Endodermal cell (in vitro differentiated cells): Measurements from ENCODE around the gene LMX1B. TPM values are rescaled to one million over a fixed set of nuclear protein-coding genes. Genes with fewer than 3 reads are reported as not detected.

Experiments used
- DNase-seq: peaks from one replicate; pipeline ENCODE4 v3.0.0-alpha.2; 2017
- H3K27ac ChIP-seq: 2 replicates; pipeline ENCODE4 v1.5.1; 2013; ENCODE audit warnings: mild to moderate bottlenecking, low read depth, low read length, moderate library complexity
- H3K27me3 ChIP-seq: 2 replicates; pipeline ENCODE4 v1.6.1; 2013; ENCODE audit warnings: mild to moderate bottlenecking, low read length, moderate library complexity; ENCODE audit not compliant: insufficient read depth, control insufficient read depth, poor library complexity, severe bottlenecking
- H3K36me3 ChIP-seq: 2 replicates; pipeline ENCODE4 v1.7.0; 2013; ENCODE audit warnings: mild to moderate bottlenecking, low read length, moderate library complexity; ENCODE audit not compliant: control insufficient read depth, insufficient read depth
- H3K4me1 ChIP-seq: one replicate; pipeline ENCODE4 v1.7.0; 2013; ENCODE audit warnings: low read length; ENCODE audit not compliant: control insufficient read depth, insufficient read depth
- H3K4me3 ChIP-seq: 2 replicates; pipeline ENCODE4 v1.5.1; 2013; ENCODE audit warnings: mild to moderate bottlenecking, low read length, moderate library complexity
- H3K9ac ChIP-seq: 2 replicates; pipeline ENCODE4 v1.6.1; 2013; ENCODE audit warnings: mild to moderate bottlenecking, low read length, moderate library complexity; ENCODE audit not compliant: poor library complexity, severe bottlenecking; ENCODE audit errors: extremely low read depth
- H3K9me3 ChIP-seq: 2 replicates; pipeline ENCODE4 v1.6.1; 2013; ENCODE audit warnings: mild to moderate bottlenecking, low read length, moderate library complexity; ENCODE audit not compliant: control insufficient read depth
- H3K27ac Mint-ChIP-seq: 2 replicates; pipeline ENCODE4 v1.8.0; 2020; ENCODE audit warnings: mixed read lengths
- H3K27me3 Mint-ChIP-seq: 2 replicates; pipeline ENCODE4 v1.8.0; 2021; ENCODE audit warnings: mild to moderate bottlenecking, mixed read lengths; ENCODE audit not compliant: insufficient read depth
- H3K36me3 Mint-ChIP-seq: 2 replicates; pipeline ENCODE4 v1.8.0; 2020; ENCODE audit warnings: low read depth, mixed read lengths
- H3K4me1 Mint-ChIP-seq: 2 replicates; pipeline ENCODE4 v1.8.0; 2020; ENCODE audit warnings: mixed read lengths
- H3K4me3 Mint-ChIP-seq: 2 replicates; pipeline ENCODE4 v1.8.0; 2020; ENCODE audit warnings: mild to moderate bottlenecking, moderate library complexity, mixed read lengths
- H3K9me3 Mint-ChIP-seq: 2 replicates; pipeline ENCODE4 v1.8.0; 2020; ENCODE audit warnings: mild to moderate bottlenecking, mixed read lengths
- WGBS, 2 experiments: methylation state at CpG; one replicate each; pipeline versions ENCODE4 v1.1.5 to v1.1.7; 2013; ENCODE audit warnings: missing lambda C conversion rate in 2 of 2, mixed read lengths in 1 of 2; ENCODE audit not compliant: insufficient coverage in 1 of 2, insufficient read length in 1 of 2; 5-methylcytosine and 5-hydroxymethylcytosine counted together
- total RNA-seq, 2 donors: library from RNA; stranded (reverse); fragmentation: NEBNext Ultra II Directional in 1 of 2; extraction: Animal tissue kit (Norgen Biotek cat#: 25700) in 1 of 2; gene quantifications; 2 replicates in 1 of 2; 3 replicates in 1 of 2; pipeline ENCODE4 v1.2.1, GENCODE V29; 2021
- TF ChIP-seq, protein P1 (sequence below): fragments of 200-600 bp; sonication (generic); conservative IDR thresholded peaks from 2 replicates; pipeline ENCODE4 v1.5.0; 2021; ENCODE audit warnings: antibody characterized with exemption, mild to moderate bottlenecking

Gene LMX1B
- total RNA-seq, 2 donors from 2014 or later: 11.1 to 11.4 TPM

DNA sequence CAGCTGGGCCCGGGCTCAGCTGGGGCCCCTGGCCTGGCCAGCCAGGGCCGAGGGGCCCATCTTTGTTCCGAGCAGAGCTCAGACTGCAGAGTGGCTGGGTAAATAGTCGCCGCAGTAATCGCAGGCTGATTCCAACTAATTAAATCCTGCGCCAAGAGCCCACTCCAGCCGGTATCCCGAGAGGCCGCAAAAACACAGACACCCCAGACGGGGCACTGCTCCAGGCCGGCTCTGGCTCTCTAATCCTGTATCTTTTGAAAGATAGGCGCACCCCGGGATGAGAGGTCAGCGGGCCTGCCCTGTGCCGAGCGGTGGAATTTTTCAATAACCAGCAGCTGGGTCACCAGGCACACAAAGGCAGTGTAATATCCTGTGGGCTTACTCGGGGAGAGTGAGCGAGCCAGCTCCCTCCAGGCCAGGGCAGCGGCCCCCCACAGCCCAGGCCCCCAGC, 57.7 kb downstream of the LMX1B start:
- DNase-seq: no peak
- 60 to 71% methylated on average over 11 to 20 of the region's 20 CpGs for WGBS, 2 experiments

DNA sequence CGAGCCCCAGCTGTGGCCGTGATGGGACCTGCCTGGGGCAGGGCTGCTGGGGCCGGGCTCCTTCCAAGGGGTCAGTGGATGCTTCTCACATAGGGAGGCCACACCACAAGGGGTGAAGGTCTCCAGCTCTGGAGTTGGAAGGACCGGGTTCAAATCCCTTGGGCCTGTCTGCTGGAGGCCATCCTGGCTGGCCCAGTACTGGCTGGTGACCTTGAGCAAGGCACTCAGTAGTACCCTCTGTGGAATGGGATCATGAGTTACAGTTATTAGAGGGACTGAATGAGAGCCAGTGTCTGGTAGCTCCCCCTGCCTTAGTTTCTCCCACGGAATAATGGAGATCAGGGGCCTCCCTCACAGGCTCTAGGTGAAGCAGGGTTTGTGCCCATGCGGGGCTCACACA, 58.3 kb downstream of the LMX1B start:
- peaks cover 27% of the 10 kb centered on the region for H3K4me1 Mint-ChIP-seq
- TF ChIP-seq, protein P1, sequence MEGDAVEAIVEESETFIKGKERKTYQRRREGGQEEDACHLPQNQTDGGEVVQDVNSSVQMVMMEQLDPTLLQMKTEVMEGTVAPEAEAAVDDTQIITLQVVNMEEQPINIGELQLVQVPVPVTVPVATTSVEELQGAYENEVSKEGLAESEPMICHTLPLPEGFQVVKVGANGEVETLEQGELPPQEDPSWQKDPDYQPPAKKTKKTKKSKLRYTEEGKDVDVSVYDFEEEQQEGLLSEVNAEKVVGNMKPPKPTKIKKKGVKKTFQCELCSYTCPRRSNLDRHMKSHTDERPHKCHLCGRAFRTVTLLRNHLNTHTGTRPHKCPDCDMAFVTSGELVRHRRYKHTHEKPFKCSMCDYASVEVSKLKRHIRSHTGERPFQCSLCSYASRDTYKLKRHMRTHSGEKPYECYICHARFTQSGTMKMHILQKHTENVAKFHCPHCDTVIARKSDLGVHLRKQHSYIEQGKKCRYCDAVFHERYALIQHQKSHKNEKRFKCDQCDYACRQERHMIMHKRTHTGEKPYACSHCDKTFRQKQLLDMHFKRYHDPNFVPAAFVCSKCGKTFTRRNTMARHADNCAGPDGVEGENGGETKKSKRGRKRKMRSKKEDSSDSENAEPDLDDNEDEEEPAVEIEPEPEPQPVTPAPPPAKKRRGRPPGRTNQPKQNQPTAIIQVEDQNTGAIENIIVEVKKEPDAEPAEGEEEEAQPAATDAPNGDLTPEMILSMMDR: no peak
- DNase-seq: no peak
- H3K4me3 Mint-ChIP-seq: no peak overlapping the region
- H3K27me3 Mint-ChIP-seq: peaks cover 23% of the 10 kb centered on the region
- no peaks in the 10 kb centered on the region for H3K36me3 ChIP-seq
- H3K27me3 ChIP-seq: peaks cover 6% of the 10 kb centered on the region
- H3K9me3 Mint-ChIP-seq: no peaks in the 10 kb centered on the region
- peak overlapping the region; percentile 94 for H3K27ac ChIP-seq
- H3K27ac Mint-ChIP-seq: no peak overlapping the region
- H3K36me3 Mint-ChIP-seq: no peaks in the 10 kb centered on the region
- H3K4me3 ChIP-seq: no peak overlapping the region
- no peak overlapping the region for H3K9ac ChIP-seq
- H3K9me3 ChIP-seq: no peaks in the 10 kb centered on the region
- 60 to 81% methylated on average over 5 to 6 of the region's 6 CpGs for WGBS, 2 experiments
- peaks cover 29% of the 10 kb centered on the region for H3K4me1 ChIP-seq

More for the DNA sequence above, 57.7 kb downstream of the LMX1B start:
- Mint-ChIP-seq H3K4me3 (no peak overlapping the region), H3K27me3 (peaks cover 26% of the 10 kb centered on the region), H3K4me1 (peaks cover 29% of the 10 kb centered on the region), H3K36me3 (no peaks in the 10 kb centered on the region), H3K27ac (no peak overlapping the region), H3K9me3 (no peaks in the 10 kb centered on the region)
- Histone ChIP-seq H3K4me3 (no peak overlapping the region), H3K27me3 (peaks cover 5% of the 10 kb centered on the region), H3K4me1 (peaks cover 26% of the 10 kb centered on the region), H3K9ac (no peak overlapping the region), H3K36me3 (no peaks in the 10 kb centered on the region), H3K27ac (peak overlapping the region; percentile 94), H3K9me3 (no peaks in the 10 kb centered on the region)
- TF ChIP-seq, protein P1: no peak

DNA sequence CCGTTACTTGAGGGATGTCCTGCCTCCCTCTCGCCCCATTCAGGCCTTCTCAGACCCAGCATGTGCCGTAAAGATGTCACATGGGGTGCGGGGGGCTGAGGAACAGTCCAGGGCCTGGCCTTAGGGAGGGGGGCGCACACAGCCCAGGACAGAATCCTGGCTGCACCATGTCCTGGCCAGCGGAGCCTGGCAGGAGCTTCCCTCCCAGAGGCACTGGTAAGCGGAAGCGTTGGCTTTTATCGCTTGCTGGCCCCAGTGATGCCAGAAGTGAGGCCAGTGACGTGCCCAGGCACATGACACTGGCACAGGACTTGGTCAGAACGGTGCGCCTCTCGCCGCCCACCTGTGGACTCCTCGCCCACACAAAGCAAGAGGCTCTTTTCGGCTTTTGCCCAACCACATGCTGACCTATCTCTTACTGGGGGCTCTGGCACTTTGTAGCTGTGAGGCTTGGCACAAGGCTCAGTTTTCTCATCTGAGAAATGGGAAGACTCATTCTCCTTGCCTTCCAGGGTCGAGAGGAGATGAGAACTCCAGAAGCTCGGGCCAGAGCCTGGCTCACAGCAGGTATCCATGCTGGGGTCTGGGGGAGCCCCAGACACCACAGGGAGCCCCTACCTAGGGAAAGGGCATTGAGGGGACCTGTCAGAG, 59.0 kb downstream of the LMX1B start:
- Histone ChIP-seq H3K4me1 (peaks cover 37% of the 10 kb centered on the region), H3K9me3 (no peaks in the 10 kb centered on the region), H3K9ac (no peak overlapping the region), H3K4me3 (no peak overlapping the region), H3K27ac (peak overlapping the region; percentile 94), H3K36me3 (no peaks in the 10 kb centered on the region), H3K27me3 (peaks cover 11% of the 10 kb centered on the region)
- Mint-ChIP-seq H3K36me3 (no peaks in the 10 kb centered on the region), H3K4me3 (no peak overlapping the region), H3K27me3 (peaks cover 26% of the 10 kb centered on the region), H3K27ac (no peak overlapping the region), H3K9me3 (no peaks in the 10 kb centered on the region), H3K4me1 (peaks cover 35% of the 10 kb centered on the region)
- 77 to 87% methylated on average over 7 to 18 of the region's 18 CpGs for WGBS, 2 experiments
- TF ChIP-seq, protein P1: no peak
- DNase-seq: no peak
